Measurements from ENCODE around the gene KCNJ3.

The KCNJ3 gene

GRCh38 chr2:154707994-154708575, 9.6 kb downstream of the KCNJ3 start:
- DNase-seq, result no peak

GRCh38 chr2:154709215-154709614, 10.7 kb downstream of the KCNJ3 start:
- DNase-seq, result no peak

GRCh38 chr2:154710078-154710477, 11.6 kb downstream of the KCNJ3 start:
- no peak for DNase-seq

GRCh38 chr2:154710685-154711084, 12.2 kb downstream of the KCNJ3 start:
- no peak for DNase-seq

GRCh38 chr2:154713675-154714074, 15.2 kb downstream of the KCNJ3 start:
- no peak for DNase-seq

GRCh38 chr2:154720651-154721050, 22.2 kb downstream of the KCNJ3 start:
- no peak for DNase-seq

GRCh38 chr2:154724194-154724797, 25.8 kb downstream of the KCNJ3 start:
- no peak for DNase-seq

- DNase-seq, result no peak
These were observed 41.9 kb downstream of the KCNJ3 start for GRCh38 chr2:154740361-154740760.

- DNase-seq, result no peak
These were observed 60.4 kb downstream of the KCNJ3 start for GRCh38 chr2:154758871-154759270.

- no peak for DNase-seq
These were observed 64.1 kb downstream of the KCNJ3 start for GRCh38 chr2:154762638-154763037.

- DNase-seq, result no peak
These were observed 73.3 kb downstream of the KCNJ3 start for GRCh38 chr2:154771664-154772284.

- no peak for DNase-seq
These were observed 78.3 kb downstream of the KCNJ3 start for GRCh38 chr2:154776825-154777224.

- DNase-seq, result no peak
These were observed 95.9 kb downstream of the KCNJ3 start for GRCh38 chr2:154794406-154794805.

GRCh38 chr2:154795651-154796050, 97.2 kb downstream of the KCNJ3 start:
- no peak for DNase-seq

- DNase-seq, result no peak
These were observed 106.0 kb downstream of the KCNJ3 start for GRCh38 chr2:154804451-154804850.

GRCh38 chr2:154813636-154814035, 115.1 kb downstream of the KCNJ3 start:
- no peak for DNase-seq

- DNase-seq, result no peak
These were observed 116.4 kb downstream of the KCNJ3 start for GRCh38 chr2:154814856-154815255.

- DNase-seq, result no peak
These were observed 126.9 kb downstream of the KCNJ3 start for GRCh38 chr2:154825358-154825757.

GRCh38 chr2:154826827-154827226, 128.3 kb downstream of the KCNJ3 start:
- DNase-seq, result no peak

GRCh38 chr2:154827286-154827685, 128.8 kb downstream of the KCNJ3 start:
- no peak for DNase-seq

- no peak for DNase-seq
These were observed 134.2 kb downstream of the KCNJ3 start for GRCh38 chr2:154832711-154833110.

GRCh38 chr2:154836632-154837031, 138.1 kb downstream of the KCNJ3 start:
- no peak for DNase-seq

- no peak for DNase-seq
These were observed 138.5 kb downstream of the KCNJ3 start for GRCh38 chr2:154837035-154837434.

- no peak for DNase-seq
These were observed 146.0 kb downstream of the KCNJ3 start for GRCh38 chr2:154844513-154844912.

GRCh38 chr2:154846842-154847241, 148.3 kb downstream of the KCNJ3 start:
- no peak for DNase-seq

All from activated CD4-positive, CD25-positive, alpha-beta regulatory T cell (primary cell).